Right renal cortex interstitium (tissue), 3 donors: ENCODE results near the gene TCAF1. TPM values are rescaled to one million over a fixed set of nuclear protein-coding genes. Genes with fewer than 3 reads are reported as not detected.

ENCODE experiments used
- polyA plus RNA-seq, 3 donors: library from polyadenylated mRNA; unstranded; fragments of 120-200 nt; gene quantifications; one replicate each; pipeline ENCODE4 v1.2.1, GENCODE V29; 2013; ENCODE audit not compliant: insufficient read length in 3 of 3

TCAF1 gene
- polyA plus RNA-seq, 3 donors: 85.5 to 90.4 (median 87.0) TPM

Other genes starting within 250 kb of the TCAF1 start
- gene CTAGE6, start 144.5 kb downstream of the TCAF1 start, polyA plus RNA-seq: under 1 TPM in 1 of 3 donors, not detected in 2; 0.15 TPM
- gene OR2F2, start 33.1 kb upstream of the TCAF1 start, polyA plus RNA-seq: not detected
- under 1 TPM in 1 of 3 donors, not detected in 2; 0.14 TPM for gene OR2F1, start 52.7 kb upstream of the TCAF1 start, polyA plus RNA-seq
- not detected for gene OR6B1, start 98.1 kb upstream of the TCAF1 start, polyA plus RNA-seq
- under 1 TPM in 2 of 3 donors, not detected in 1; 0.04 to 0.08 TPM for gene OR2A5, start 146.8 kb upstream of the TCAF1 start, polyA plus RNA-seq
- not detected for gene OR2A25, start 167.6 kb upstream of the TCAF1 start, polyA plus RNA-seq
- gene OR2A12, start 184.1 kb upstream of the TCAF1 start, polyA plus RNA-seq: not detected
- not detected for gene OR2A2, start 207.4 kb upstream of the TCAF1 start, polyA plus RNA-seq
- gene OR2A14, start 221.0 kb upstream of the TCAF1 start, polyA plus RNA-seq: not detected